Parathyroid adenoma (tissue), 2 donors: ENCODE data around the gene DUSP2.

Experiments
- H2AFZ ChIP-seq: fragments of 300-600 bp; sonication (generic); one replicate; pipeline ENCODE4 v1.7.0; 2017; ENCODE audit warnings: antibody characterized with exemption, mild to moderate bottlenecking
- H3K27ac ChIP-seq: fragments of 300-600 bp; sonication (generic); one replicate; pipeline ENCODE4 v1.7.0; 2017
- H3K27me3 ChIP-seq: fragments of 300-600 bp; sonication (generic); one replicate; pipeline ENCODE4 v1.7.0; 2017; ENCODE audit warnings: low read length; ENCODE audit not compliant: control insufficient read depth, insufficient read depth
- H3K36me3 ChIP-seq: fragments of 300-600 bp; sonication (generic); one replicate; pipeline ENCODE4 v1.7.0; 2017; ENCODE audit warnings: low read length; ENCODE audit not compliant: control insufficient read depth, insufficient read depth
- H3K4me1 ChIP-seq: fragments of 300-600 bp; sonication (generic); one replicate; pipeline ENCODE4 v1.7.0; 2017; ENCODE audit warnings: control low read depth
- H3K4me2 ChIP-seq: fragments of 300-600 bp; sonication (generic); one replicate; pipeline ENCODE4 v1.7.0; 2017; ENCODE audit warnings: low read length
- H3K4me3 ChIP-seq: fragments of 300-600 bp; sonication (generic); one replicate; pipeline ENCODE4 v1.7.0; 2017; ENCODE audit warnings: low read depth, low read length
- H3K79me2 ChIP-seq: fragments of 300-600 bp; sonication (generic); one replicate; pipeline ENCODE4 v1.7.0; 2017; ENCODE audit warnings: control low read depth
- H3K9ac ChIP-seq: fragments of 300-600 bp; sonication (generic); one replicate; pipeline ENCODE4 v1.7.0; 2017; ENCODE audit warnings: mild to moderate bottlenecking
- H3K9me3 ChIP-seq: fragments of 300-600 bp; sonication (generic); one replicate; pipeline ENCODE4 v1.7.0; 2017; ENCODE audit warnings: low read length; ENCODE audit not compliant: control insufficient read depth
- TF ChIP-seq, protein P1 (sequence below): fragments of 300-600 bp; sonication (generic); IDR thresholded peaks from one replicate; pipeline ENCODE4 v1.7.0; 2017; ENCODE audit warnings: antibody characterized with exemption, mild to moderate bottlenecking
- donor health status: primary hyperparathyroidism.

Gene DUSP2

DNA sequence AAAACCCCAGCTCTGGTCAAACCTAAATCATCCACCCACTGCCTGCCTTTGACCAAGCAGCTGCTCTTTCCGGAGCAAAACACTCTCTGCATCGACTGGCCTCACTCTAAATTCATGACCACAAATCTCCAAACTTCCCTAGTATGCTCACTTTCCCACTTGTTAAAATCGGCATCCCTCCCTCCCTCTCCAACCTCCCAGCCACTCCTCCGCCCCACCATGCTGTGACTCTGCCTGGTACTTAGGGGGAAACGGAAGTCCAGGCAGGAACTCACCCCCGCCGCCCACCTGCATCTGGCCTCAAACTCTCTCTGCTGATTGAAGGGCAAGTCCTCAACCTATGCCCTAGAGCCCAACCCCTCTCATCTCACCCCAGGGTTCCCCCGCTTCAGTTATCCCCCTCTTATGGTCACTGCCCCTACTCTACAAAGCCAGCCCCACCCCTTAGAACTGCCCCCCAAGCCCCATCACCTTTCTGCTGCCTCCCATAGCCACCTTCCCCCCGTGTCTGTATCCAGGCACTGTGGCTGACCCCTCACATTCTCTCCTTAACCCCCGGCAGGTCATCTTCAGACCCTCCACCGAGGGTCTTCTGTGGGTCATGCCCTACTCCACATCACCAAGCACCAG lies 25.0 kb downstream of the DUSP2 start:
- H3K27me3 ChIP-seq, result no peaks in the 10 kb centered on the region

DNA sequence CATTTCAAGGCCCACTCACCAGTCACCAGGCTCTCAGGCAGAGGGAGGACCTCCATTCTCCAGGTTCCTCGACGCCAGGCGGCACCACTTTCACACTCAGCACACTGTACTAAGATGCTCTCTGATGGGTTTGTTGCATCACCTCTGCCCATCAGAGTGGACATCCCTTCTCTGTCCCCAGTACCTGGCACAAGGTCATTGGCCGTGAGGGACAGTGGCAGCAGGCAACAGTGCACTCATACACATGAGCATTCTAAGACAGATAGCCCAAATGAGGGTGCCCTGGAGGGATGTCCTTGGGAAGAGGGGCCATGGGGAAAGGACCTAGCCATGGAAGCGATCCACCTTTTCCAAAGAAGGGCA lies 25.9 kb downstream of the DUSP2 start:
- TF ChIP-seq, protein P1, sequence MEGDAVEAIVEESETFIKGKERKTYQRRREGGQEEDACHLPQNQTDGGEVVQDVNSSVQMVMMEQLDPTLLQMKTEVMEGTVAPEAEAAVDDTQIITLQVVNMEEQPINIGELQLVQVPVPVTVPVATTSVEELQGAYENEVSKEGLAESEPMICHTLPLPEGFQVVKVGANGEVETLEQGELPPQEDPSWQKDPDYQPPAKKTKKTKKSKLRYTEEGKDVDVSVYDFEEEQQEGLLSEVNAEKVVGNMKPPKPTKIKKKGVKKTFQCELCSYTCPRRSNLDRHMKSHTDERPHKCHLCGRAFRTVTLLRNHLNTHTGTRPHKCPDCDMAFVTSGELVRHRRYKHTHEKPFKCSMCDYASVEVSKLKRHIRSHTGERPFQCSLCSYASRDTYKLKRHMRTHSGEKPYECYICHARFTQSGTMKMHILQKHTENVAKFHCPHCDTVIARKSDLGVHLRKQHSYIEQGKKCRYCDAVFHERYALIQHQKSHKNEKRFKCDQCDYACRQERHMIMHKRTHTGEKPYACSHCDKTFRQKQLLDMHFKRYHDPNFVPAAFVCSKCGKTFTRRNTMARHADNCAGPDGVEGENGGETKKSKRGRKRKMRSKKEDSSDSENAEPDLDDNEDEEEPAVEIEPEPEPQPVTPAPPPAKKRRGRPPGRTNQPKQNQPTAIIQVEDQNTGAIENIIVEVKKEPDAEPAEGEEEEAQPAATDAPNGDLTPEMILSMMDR, result no peak
- Histone ChIP-seq H3K36me3 (no peaks in the 10 kb centered on the region), H3K4me3 (no peak overlapping the region), H3K4me2 (no peak overlapping the region), H3K9me3 (no peaks in the 10 kb centered on the region), H2AFZ (no peak overlapping the region), H3K4me1 (peaks cover 2% of the 10 kb centered on the region), H3K27me3 (no peaks in the 10 kb centered on the region), H3K9ac (no peak overlapping the region), H3K79me2 (no peaks in the 10 kb centered on the region), H3K27ac (no peak overlapping the region)

More for the DNA sequence above, 25.0 kb downstream of the DUSP2 start:
- H3K9ac ChIP-seq, result no peak overlapping the region
- peaks cover 2% of the 10 kb centered on the region for H3K4me1 ChIP-seq
- no peaks in the 10 kb centered on the region for H3K9me3 ChIP-seq
- no peaks in the 10 kb centered on the region for H3K36me3 ChIP-seq
- no peak overlapping the region for H3K4me2 ChIP-seq
- TF ChIP-seq, protein P1, result no peak
- no peak overlapping the region for H2AFZ ChIP-seq
- no peaks in the 10 kb centered on the region for H3K79me2 ChIP-seq
- no peak overlapping the region for H3K4me3 ChIP-seq
- no peak overlapping the region for H3K27ac ChIP-seq

DNA sequence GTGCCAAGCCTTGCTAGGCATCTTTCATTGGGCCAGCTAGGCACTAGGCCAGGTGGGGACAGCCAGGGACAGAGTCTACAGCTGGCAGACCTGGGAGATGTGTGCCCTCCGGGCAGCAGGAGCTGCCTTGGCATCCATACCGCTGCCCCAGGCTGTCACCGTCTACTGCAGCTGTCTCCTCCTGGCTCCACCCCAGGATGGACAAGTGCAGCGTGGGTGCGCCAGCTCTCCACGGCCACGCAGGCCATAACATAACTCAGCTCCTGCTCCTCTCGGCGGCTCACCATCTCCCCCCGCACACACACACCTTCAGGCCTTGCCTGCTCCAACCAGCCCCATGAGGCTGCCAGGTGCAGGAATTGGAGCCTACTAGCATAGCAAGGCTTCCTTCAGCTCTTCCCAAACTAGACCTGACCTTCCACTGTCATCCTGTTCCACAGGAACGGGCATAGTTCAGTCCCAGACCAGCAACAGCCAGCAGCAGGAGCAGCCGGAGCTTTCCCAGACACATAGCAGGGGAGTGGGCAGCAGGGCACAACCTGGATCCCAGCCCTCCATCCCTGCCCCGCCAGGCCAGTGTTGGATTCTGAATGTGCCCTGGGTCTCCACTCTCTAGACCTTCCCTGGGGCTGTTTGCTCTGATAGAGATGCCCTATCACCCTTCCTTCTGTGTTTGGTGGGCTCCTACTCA lies 26.4 kb downstream of the DUSP2 start:
- no peak overlapping the region for H3K4me3 ChIP-seq
- no peaks in the 10 kb centered on the region for H3K79me2 ChIP-seq
- H3K9me3 ChIP-seq, result no peaks in the 10 kb centered on the region
- no peaks in the 10 kb centered on the region for H3K27me3 ChIP-seq
- no peak overlapping the region for H3K4me2 ChIP-seq
- no peaks in the 10 kb centered on the region for H3K36me3 ChIP-seq
- H3K4me1 ChIP-seq, result peaks cover 2% of the 10 kb centered on the region
- TF ChIP-seq, protein P1, result no peak
- no peak overlapping the region for H2AFZ ChIP-seq
- no peak overlapping the region for H3K9ac ChIP-seq
- no peak overlapping the region for H3K27ac ChIP-seq

DNA sequence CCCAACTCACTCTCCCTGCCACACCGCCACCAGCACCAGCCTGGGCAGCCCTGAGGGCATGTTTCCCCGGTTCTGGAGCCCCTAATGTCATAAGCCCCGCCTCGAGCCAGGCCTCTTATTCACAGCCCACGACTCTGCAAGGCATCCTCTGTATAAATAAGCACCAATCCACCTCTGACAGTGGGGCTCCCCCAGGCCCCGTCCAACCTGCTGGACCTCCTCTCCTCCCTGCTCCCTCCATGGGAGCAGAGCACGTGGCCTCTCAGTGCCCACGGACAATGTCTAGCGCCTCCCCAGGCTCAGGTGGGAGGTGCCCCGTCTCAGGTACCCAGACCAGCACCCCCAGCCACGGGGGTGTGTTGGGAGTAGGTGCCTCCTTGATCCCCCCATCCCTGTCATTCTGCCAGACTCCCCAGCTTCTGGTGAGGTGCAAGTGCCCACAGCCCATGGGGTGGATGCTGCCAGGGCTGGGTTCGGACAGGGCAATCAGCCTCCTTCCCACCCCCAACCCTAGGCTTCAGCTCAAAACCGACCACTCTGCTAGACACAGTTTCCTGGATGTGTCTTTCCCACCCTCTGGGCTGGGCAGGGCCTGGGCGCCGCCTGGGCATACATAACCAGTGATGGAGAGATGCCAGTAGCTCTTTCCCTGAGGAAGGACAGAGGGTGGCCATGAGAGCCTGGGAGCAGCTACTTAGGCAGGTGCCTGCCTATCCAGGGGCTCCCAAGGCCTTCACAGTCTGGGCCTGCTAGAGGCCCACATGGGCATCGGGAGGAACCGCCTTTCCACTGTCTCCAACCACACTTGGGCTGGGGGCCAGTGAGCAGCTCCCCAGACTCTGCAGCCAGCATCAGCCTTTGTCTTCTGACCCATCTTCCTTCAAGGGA lies 27.3 kb downstream of the DUSP2 start:
- H3K9ac ChIP-seq, result no peak overlapping the region

More for the DNA sequence above, 27.3 kb downstream of the DUSP2 start:
- no peak overlapping the region for H2AFZ ChIP-seq
- peaks cover 2% of the 10 kb centered on the region for H3K4me1 ChIP-seq
- H3K36me3 ChIP-seq, result no peaks in the 10 kb centered on the region
- no peak overlapping the region for H3K4me3 ChIP-seq
- H3K27me3 ChIP-seq, result no peaks in the 10 kb centered on the region
- H3K4me2 ChIP-seq, result no peak overlapping the region
- H3K9me3 ChIP-seq, result no peaks in the 10 kb centered on the region
- H3K79me2 ChIP-seq, result no peaks in the 10 kb centered on the region
- TF ChIP-seq, protein P1, result no peak
- no peak overlapping the region for H3K27ac ChIP-seq
